Stomach (tissue), 4 donors: Measurements from ENCODE around the gene MEIG1.

Experiments used
- EP300 ChIP-seq: sonication (generic); formaldehyde crosslinking; IDR thresholded peaks from one replicate; pipeline ENCODE4 v1.6.1; 2017; ENCODE audit warnings: antibody characterized with exemption
- POLR2A ChIP-seq, 4 donors: fragments of 450-650 bp; IDR thresholded peaks; one replicate each; pipeline ENCODE4 v1.6.1; 2016; ENCODE audit warnings: antibody characterized with exemption in 4 of 4, control low read depth in 2 of 4, mild to moderate bottlenecking in 1 of 4, moderate library complexity in 1 of 4
- POLR2AphosphoS5 ChIP-seq, 3 donors: sonication (generic); formaldehyde crosslinking; IDR thresholded peaks; one replicate each; pipeline ENCODE4 v1.6.1; 2016; ENCODE audit warnings: antibody characterized with exemption in 3 of 3
- TF ChIP-seq, protein P1 (sequence below), 7 experiments: fragments of 450-650 bp in 4 of 7; fragments of 200-600 bp in 3 of 7; sonication (generic) in 3 of 7; IDR thresholded peaks; one replicate each; pipeline ENCODE4 v1.5.1; 2016 to 2019; ENCODE audit warnings: antibody characterized with exemption in 7 of 7, control low read depth in 2 of 7, mild to moderate bottlenecking in 1 of 7

DNA sequence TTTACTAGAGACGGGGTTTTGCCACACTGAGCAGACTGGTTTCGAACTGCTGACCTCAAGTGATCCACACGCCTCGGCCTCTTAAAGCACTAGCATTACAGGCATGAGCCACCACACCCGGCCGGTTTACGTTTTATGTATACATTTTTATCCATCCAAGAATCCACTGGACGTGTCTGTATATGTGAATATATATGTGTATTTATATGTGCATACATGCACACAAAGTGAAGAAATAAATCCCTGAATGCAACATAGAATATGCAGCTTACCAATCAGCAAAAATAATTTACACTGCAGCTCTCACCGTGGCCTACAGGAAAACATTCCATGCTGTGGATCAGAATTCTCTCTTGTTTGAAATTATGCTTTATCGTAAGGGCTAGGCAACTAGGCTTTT, 28.6 kb upstream of the MEIG1 start:
- no peak for TF ChIP-seq EP300
- TF ChIP-seq, protein P1, sequence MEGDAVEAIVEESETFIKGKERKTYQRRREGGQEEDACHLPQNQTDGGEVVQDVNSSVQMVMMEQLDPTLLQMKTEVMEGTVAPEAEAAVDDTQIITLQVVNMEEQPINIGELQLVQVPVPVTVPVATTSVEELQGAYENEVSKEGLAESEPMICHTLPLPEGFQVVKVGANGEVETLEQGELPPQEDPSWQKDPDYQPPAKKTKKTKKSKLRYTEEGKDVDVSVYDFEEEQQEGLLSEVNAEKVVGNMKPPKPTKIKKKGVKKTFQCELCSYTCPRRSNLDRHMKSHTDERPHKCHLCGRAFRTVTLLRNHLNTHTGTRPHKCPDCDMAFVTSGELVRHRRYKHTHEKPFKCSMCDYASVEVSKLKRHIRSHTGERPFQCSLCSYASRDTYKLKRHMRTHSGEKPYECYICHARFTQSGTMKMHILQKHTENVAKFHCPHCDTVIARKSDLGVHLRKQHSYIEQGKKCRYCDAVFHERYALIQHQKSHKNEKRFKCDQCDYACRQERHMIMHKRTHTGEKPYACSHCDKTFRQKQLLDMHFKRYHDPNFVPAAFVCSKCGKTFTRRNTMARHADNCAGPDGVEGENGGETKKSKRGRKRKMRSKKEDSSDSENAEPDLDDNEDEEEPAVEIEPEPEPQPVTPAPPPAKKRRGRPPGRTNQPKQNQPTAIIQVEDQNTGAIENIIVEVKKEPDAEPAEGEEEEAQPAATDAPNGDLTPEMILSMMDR (IDR thresholded peaks at IDR 0.05), result no peak
- no peak for TF ChIP-seq POLR2A (IDR thresholded peaks at IDR 0.05)
- no peak for TF ChIP-seq POLR2AphosphoS5 (IDR thresholded peaks at IDR 0.05)
